Activated CD8-positive, alpha-beta memory T cell treated with anti-CD3 and anti-CD28 coated beads, Interleukin-2, amount 50 U/mL, for 24 hours (primary cell): ENCODE results near the gene LYPLAL1.
"Not testable (repeated sequence)": the region's sequence is repeated elsewhere in the genome, so short reads cannot be mapped to it uniquely, and the experiment has no call there.

Experiments used
- DNase-seq: peaks from one replicate; pipeline ENCODE4 v3.0.0-alpha.2; 2020; ENCODE audit errors: extremely low read depth

Gene LYPLAL1

DNA sequence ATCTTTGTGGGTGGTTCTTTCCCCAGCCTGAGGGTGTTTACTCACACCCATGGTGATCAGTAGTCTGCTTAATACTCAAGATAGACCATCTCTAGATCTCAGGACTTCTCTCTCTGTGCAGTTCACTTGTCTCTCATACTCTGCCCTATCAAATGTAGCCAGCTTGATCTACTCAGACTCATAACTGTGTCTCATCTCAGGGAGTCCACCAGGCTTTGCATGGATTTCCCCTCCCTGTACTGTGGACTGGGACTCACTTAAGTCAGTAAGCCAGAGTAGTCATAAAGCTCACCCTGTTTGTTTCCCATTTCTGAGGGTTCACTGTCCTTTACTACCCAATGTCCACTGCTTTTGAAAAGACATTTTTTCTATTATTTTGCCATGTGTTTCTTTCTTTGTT is 41.8 kb downstream of the LYPLAL1 start:
- no peak for DNase-seq

- no peak for DNase-seq
These were observed 47.3 kb downstream of the LYPLAL1 start for GRCh38 chr1:219220945-219221344.

GRCh38 chr1:219223496-219223895 is 49.8 kb downstream of the LYPLAL1 start:
- no peak for DNase-seq

GRCh38 chr1:219226196-219226595 is 52.5 kb downstream of the LYPLAL1 start:
- no peak for DNase-seq

DNA sequence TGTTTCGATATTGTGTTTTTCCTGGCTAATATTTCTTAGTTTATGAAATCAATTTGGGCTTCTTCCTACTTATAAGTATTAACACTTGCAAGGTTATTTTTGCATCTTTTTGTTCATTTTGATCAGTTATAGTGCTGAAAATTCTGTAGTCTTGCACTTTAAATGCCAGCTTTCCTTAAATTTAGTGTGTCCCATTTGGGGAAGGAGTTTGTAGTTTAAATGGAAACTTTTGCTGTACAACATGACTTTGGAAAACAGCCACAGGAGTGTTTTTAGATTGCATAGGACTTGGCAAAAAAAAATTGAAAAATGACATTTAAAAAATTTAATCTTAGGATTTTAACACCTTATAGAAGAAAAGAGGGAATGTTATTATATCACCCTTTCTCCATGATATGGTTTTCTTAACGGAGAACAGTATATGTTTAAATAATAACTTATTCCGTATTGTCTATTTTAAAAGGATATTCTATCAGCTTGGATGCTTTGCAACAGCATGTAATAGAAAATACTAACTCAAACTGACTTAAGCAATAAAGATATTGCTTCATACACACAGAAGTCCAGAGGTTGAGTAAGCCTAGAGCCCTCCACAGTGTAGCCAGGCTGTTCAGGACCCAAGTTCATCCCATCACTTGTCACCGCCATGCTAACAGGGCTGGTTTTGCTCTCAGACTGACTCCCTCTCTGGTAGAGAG is 53.8 kb downstream of the LYPLAL1 start:
- DNase-seq, result no peak

- DNase-seq, result no peak
These were observed 54.4 kb downstream of the LYPLAL1 start for GRCh38 chr1:219228058-219228419.

DNA sequence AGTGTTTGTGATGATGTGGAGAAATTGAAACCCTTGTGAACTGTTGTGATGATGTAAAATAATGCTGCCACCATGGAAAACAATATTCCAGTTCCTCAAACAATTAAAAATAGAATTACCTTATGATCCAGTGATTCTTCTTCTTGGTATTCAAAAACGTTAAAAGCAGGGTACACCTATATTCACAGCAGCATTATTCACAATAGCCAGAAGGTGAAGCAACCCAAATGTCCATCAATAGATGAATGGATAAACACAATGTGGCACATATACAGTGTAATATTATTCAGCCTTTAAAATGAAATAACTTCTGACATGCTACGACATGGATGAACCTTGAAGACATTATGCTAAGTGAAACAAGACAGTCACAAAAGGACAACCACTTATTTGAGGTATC is 59.2 kb downstream of the LYPLAL1 start:
- no peak for DNase-seq

DNA sequence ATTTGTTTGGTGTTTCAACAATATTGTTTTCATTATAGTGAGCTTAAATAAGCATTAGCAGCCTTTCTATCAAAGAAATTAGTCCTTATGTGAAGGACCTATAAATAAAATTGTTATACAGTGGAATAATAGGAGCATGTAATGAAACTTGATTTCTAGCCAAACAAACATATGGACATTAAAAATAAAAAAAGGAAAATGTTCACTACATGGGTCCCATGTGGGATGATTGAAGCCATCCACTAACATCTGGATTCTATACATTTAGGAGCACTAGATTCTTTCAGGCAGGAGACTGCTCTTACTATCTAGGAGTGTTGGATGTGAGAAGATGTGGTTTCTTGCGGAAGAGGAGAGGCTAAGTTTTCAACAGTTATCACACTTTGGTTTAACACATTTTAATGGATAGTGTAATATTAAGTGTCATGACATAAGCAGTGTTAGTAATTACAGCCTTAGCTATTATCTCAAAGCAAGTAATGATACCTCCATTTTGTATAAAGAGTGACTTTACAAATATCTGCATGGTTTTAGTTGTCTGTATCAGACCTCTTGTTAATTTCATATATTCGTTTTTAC is 62.3 kb downstream of the LYPLAL1 start:
- DNase-seq, result no peak

- no peak for DNase-seq
These were observed 63.4 kb downstream of the LYPLAL1 start for GRCh38 chr1:219236933-219237610.

DNA sequence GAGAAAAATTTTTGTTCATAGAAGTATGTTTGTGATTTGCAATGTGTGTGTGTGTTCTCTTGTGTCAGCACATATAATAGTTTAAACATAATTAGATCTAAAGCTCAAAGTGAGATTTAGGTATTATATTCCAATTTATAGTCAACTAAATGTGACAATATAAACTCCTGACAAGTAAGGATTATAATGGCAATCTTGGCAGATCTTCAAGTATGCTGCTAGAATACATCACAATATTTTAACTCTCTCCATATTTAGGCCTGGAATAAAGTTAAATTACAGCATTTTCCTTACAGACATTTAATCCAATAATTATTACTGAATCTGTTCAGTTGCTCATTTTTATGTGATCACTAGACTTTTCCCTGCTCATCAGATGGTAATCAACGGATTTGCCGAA is 65.8 kb downstream of the LYPLAL1 start:
- no peak for DNase-seq

GRCh38 chr1:219244864-219245263 is 71.2 kb downstream of the LYPLAL1 start:
- no peak for DNase-seq

DNA sequence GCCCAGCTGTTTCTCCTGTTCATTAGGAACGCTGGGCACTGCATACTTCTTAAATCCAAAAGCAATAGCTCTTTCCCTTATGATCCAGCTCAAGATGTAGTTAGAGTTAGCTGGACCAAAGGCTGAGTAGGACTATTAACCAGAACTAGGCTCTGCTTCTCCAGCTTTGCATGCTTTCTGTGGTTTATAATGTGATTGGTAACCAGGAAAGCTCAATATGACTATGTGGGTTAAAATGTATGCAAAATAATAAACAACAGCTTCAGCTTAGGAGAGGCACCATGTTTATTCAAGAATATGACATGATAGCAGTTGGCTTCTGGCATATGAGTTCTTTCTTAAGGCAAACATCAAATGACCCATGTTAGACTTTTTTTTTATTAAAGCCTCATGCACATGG is 73.8 kb downstream of the LYPLAL1 start:
- DNase-seq, result no peak

GRCh38 chr1:219250468-219250867 is 76.8 kb downstream of the LYPLAL1 start:
- not testable (repeated sequence) for DNase-seq

- no peak for DNase-seq
These were observed 84.1 kb downstream of the LYPLAL1 start for GRCh38 chr1:219257751-219258150.

DNA sequence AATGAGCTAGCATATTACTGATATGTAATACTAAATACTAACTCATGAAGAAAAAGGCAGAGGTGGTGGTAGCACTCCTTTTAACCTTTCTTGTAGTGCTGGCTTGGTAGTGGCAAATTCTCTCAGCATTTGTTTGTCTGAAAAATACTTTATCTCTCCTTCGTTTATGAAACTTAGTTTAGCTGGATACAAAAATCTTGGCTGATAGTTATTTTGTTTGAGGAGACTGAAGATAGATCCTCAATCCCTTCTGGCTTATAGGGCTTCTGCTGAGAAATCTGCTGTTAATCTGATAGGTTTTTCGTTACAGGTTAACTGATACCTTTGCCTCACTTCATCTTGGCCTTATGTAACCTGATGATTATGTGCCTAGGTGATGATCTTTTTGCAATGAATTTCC is 87.8 kb downstream of the LYPLAL1 start:
- DNase-seq, result no peak
